Fibroblast of skin of scalp (primary cell): Measurements from ENCODE around the gene HAO2.

ENCODE experiments used
- DNase-seq: peaks from one replicate; pipeline ENCODE4 v3.0.0-alpha.2; 2013

The HAO2 gene

GRCh38 chr1:119380983-119381662, 12.5 kb downstream of the HAO2 start:
- no peak for DNase-seq

GRCh38 chr1:119384591-119384990, 16.0 kb downstream of the HAO2 start:
- no peak for DNase-seq

GRCh38 chr1:119385650-119386049, 17.1 kb downstream of the HAO2 start:
- no peak for DNase-seq

GRCh38 chr1:119387858-119388257, 19.3 kb downstream of the HAO2 start:
- DNase-seq, result no peak

- no peak for DNase-seq
These were observed 19.9 kb downstream of the HAO2 start for GRCh38 chr1:119388450-119388849.

GRCh38 chr1:119390526-119390925, 21.9 kb downstream of the HAO2 start:
- DNase-seq, result no peak

- peak; percentile 40 for DNase-seq
These were observed 23.2 kb downstream of the HAO2 start for GRCh38 chr1:119391749-119392148.

GRCh38 chr1:119394085-119394484, 25.5 kb downstream of the HAO2 start:
- DNase-seq, result no peak

GRCh38 chr1:119396982-119397381, 28.4 kb downstream of the HAO2 start:
- DNase-seq, result no peak

- no peak for DNase-seq
These were observed 29.4 kb downstream of the HAO2 start for GRCh38 chr1:119397986-119398385.

GRCh38 chr1:119404736-119405135, 36.2 kb downstream of the HAO2 start:
- no peak for DNase-seq

- DNase-seq, result peak; percentile 73
These were observed 41.1 kb downstream of the HAO2 start for GRCh38 chr1:119409731-119410130.

GRCh38 chr1:119410961-119411360, 42.4 kb downstream of the HAO2 start:
- no peak for DNase-seq

GRCh38 chr1:119414950-119415349, 46.4 kb downstream of the HAO2 start, which contains the start of gene HSD3B2:
Gene HSD3B2, plus strand, starts transcription at chr1:119415150. Its CDS starts 270 bp downstream, at chr1:119415420.
- no peak for DNase-seq

- DNase-seq, result no peak
These were observed 47.5 kb downstream of the HAO2 start for GRCh38 chr1:119416006-119416640.

GRCh38 chr1:119419109-119419508, 50.5 kb downstream of the HAO2 start:
- DNase-seq, result no peak

GRCh38 chr1:119420638-119421037, 52.1 kb downstream of the HAO2 start:
- no peak for DNase-seq

GRCh38 chr1:119422631-119423030, 54.0 kb downstream of the HAO2 start:
- no peak for DNase-seq

- DNase-seq, result no peak
These were observed 60.4 kb downstream of the HAO2 start for GRCh38 chr1:119428991-119429390.

- DNase-seq, result no peak
These were observed 61.1 kb downstream of the HAO2 start for GRCh38 chr1:119429687-119430086.

GRCh38 chr1:119430486-119430885, 61.9 kb downstream of the HAO2 start:
- no peak for DNase-seq

GRCh38 chr1:119431836-119432235, 63.3 kb downstream of the HAO2 start:
- no peak for DNase-seq

- DNase-seq, result no peak
These were observed 66.5 kb downstream of the HAO2 start for GRCh38 chr1:119435052-119435451.

- DNase-seq, result no peak
These were observed 70.2 kb downstream of the HAO2 start for GRCh38 chr1:119438761-119439160.
